ENCODE results near the gene SPATA13. TPM values are rescaled to one million over a fixed set of nuclear protein-coding genes. Genes with fewer than 3 reads are reported as not detected.

Gene SPATA13
- total and polyA plus RNA-seq, 8 donors: 3.6 to 156 (median 48.6) TPM

DNA sequence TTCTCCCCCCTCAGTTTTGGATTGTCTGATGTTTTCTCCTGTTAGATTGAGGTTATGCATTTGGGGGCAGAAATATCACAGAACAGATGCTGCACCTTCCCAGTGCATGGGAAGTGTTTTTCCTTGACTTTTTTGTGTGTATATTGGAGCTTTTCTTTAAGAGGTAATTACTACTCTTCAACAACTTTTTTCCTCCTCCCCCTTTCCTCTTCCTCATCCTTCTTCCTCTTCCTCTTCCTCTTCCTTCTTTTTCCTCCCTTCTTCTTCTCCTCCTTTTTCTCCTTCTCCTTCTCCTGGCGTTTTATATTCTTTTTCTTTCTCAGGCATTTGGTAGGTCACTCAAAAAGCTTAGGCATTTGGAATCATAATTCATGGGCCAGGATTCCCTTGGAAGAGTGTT, 18.1 kb upstream of the SPATA13 start:
- intact Hi-C loops (cut with DNase I; ENCODE audit: low total_unique reads): no loop called here
- no peak overlapping the region for H3K27ac ChIP-seq
- H3K4me3 ChIP-seq: no peak overlapping the region
- no peaks in the 10 kb centered on the region for H3K36me3 ChIP-seq
- H3K27me3 ChIP-seq: no peaks in the 10 kb centered on the region
- 72 to 86% (median 80%) methylated on average over 1 of the region's 1 CpG for WGBS, 5 donors
- TF ChIP-seq EP300 (IDR thresholded peaks at IDR 0.05) (no peak), CTCF (IDR thresholded peaks at IDR 0.05) (no peak), POLR2A (IDR thresholded peaks at IDR 0.05) (no peak), POLR2AphosphoS5 (IDR thresholded peaks at IDR 0.05) (no peak)
- H3K4me1 ChIP-seq: peaks cover under 1 to 21% (median 13%) of the 10 kb centered on the region in 4 donors
- no peak for DNase-seq
- H3K9me3 ChIP-seq: no peaks in the 10 kb centered on the region

- H3K27me3 ChIP-seq: no peaks in the 10 kb centered on the region
- H3K4me1 ChIP-seq: peaks cover 5 to 23% (median 16%) of the 10 kb centered on the region in 4 donors
- H3K36me3 ChIP-seq: no peaks in the 10 kb centered on the region
- H3K27ac ChIP-seq: no peak overlapping the region
- DNase-seq: no peak
- H3K4me3 ChIP-seq: no peak overlapping the region
- no peaks in the 10 kb centered on the region for H3K9me3 ChIP-seq
- 40 to 68% (median 49%) methylated on average over 4 of the region's 4 CpGs for WGBS, 5 donors
- TF ChIP-seq EP300 (IDR thresholded peaks at IDR 0.05) (no peak), POLR2AphosphoS5 (IDR thresholded peaks at IDR 0.05) (no peak), POLR2A (IDR thresholded peaks at IDR 0.05) (no peak), CTCF (IDR thresholded peaks at IDR 0.05) (no peak)
- intact Hi-C loops (cut with DNase I; ENCODE audit: low total_unique reads): no loop called here
Measured at GRCh38 chr13:24142886-24143285, 17.6 kb upstream of the SPATA13 start.

DNA sequence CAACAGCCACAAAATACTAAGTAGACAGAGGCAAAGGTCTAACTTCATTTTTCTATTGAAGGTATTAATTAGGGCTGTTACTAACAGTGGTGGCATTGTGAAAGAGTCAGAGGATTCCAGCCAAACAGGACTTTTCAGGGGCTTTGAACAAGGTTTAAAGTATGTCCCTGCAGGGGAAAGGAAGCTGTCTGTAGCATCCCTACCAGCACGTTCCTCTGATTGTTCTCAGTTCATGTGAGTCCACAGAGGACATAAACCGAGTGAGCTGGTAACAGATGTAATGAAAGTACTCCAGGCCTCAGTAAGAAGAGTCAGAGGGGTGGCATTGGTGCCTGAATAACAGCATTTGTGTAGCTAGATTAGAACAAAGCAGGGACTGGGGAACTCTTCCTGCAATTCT, 15.3 kb upstream of the SPATA13 start:
- Histone ChIP-seq H3K36me3 (no peaks in the 10 kb centered on the region), H3K4me3 (no peak overlapping the region), H3K9me3 (no peaks in the 10 kb centered on the region), H3K27ac (no peak overlapping the region), H3K4me1 (peaks cover 23 to 40% (median 32%) of the 10 kb centered on the region in 4 donors), H3K27me3 (no peaks in the 10 kb centered on the region)
- DNase-seq: no peak
- TF ChIP-seq POLR2AphosphoS5 (IDR thresholded peaks at IDR 0.05) (no peak), CTCF (IDR thresholded peaks at IDR 0.05) (no peak), EP300 (IDR thresholded peaks at IDR 0.05) (no peak), POLR2A (IDR thresholded peaks at IDR 0.05) (no peak)
- WGBS, 5 donors: 66 to 81% (median 72%) methylated on average over 2 of the region's 2 CpGs
- intact Hi-C loops (cut with DNase I; ENCODE audit: low total_unique reads): no loop called here

- Histone ChIP-seq H3K9me3 (no peaks in the 10 kb centered on the region), H3K36me3 (no peaks in the 10 kb centered on the region), H3K4me3 (no peak overlapping the region), H3K4me1 (peaks cover 23 to 40% (median 32%) of the 10 kb centered on the region in 4 donors), H3K27me3 (no peaks in the 10 kb centered on the region), H3K27ac (peak overlapping the region in 4 of 5 donors; percentile 39 to 85 (median 82))
- WGBS, 5 donors: 73 to 85% (median 82%) methylated on average over 7 of the region's 7 CpGs
- intact Hi-C loops (cut with DNase I; ENCODE audit: low total_unique reads): no loop called here
- DNase-seq: peak in 1 of 2 donors; percentile 52
- TF ChIP-seq EP300 (IDR thresholded peaks at IDR 0.05) (no peak), CTCF (IDR thresholded peaks at IDR 0.05) (no peak), POLR2A (IDR thresholded peaks at IDR 0.05) (no peak), POLR2AphosphoS5 (IDR thresholded peaks at IDR 0.05) (no peak)
Measured at GRCh38 chr13:24145674-24146073, 14.8 kb upstream of the SPATA13 start.

Data from stomach (tissue), 9 donors.